Ovary (tissue), 9 donors: Measurements from ENCODE around the gene MCRIP1. TPM values are rescaled to one million over a fixed set of nuclear protein-coding genes. Genes with fewer than 3 reads are reported as not detected.

Experiments used
- DNase-seq, 5 donors: peaks; one replicate each; pipeline ENCODE4 v3.0.0-alpha.2; 2019 to 2020
- H3K27ac ChIP-seq, 2 donors: fragments of 200-600 bp; one replicate each; pipeline versions ENCODE4 v1.5.1 to v1.8.0; 2019 to 2022
- H3K27me3 ChIP-seq: fragments of 200-600 bp; one replicate; pipeline ENCODE4 v1.8.0; 2022
- H3K36me3 ChIP-seq: fragments of 200-600 bp; sonication (generic); one replicate; pipeline ENCODE4 v1.5.1; 2019
- H3K4me1 ChIP-seq: one replicate; pipeline ENCODE4 v1.8.1; 2013; ENCODE audit warnings: mild to moderate bottlenecking, moderate library complexity; ENCODE audit not compliant: insufficient read depth
- H3K4me3 ChIP-seq: fragments of 200-600 bp; sonication (generic); one replicate; pipeline ENCODE4 v1.5.1; 2017
- H3K9me3 ChIP-seq, 2 donors: fragments of 200-600 bp in 1 of 2; sonication (generic) in 1 of 2; one replicate each; pipeline versions ENCODE4 v1.5.1 to v1.8.1; 2013 to 2019; ENCODE audit warnings: mild to moderate bottlenecking in 1 of 2, moderate library complexity in 1 of 2
- EP300 ChIP-seq: sonication (generic); formaldehyde crosslinking; IDR thresholded peaks from one replicate; pipeline ENCODE4 v1.6.1; 2017; ENCODE audit warnings: antibody characterized with exemption
- POLR2A ChIP-seq: fragments of 450-650 bp; IDR thresholded peaks from one replicate; pipeline ENCODE4 v1.6.1; 2017; ENCODE audit warnings: antibody characterized with exemption, mild to moderate bottlenecking, moderate library complexity
- WGBS, 3 donors: extraction: QIAGEN DNeasy Blood & Tissue Kit in 1 of 3; methylation state at CpG; one replicate each; pipeline versions ENCODE4 v1.1.5 to v1.1.7; 2013 to 2017; 5-methylcytosine and 5-hydroxymethylcytosine counted together
- intact Hi-C, 4 donors: fragments of 100-400 bp; cut with DNase I; formaldehyde crosslinking; loops; one replicate each; pipeline versions ENCODE4 v1.11.0 to v1.15.1; 2022 to 2023
- polyA plus RNA-seq, 2 donors: library from polyadenylated mRNA; stranded (reverse); fragments of 200-250 nt in 1 of 2; fragments of 350-450 nt in 1 of 2; fragmentation: Illumina TruSeq in 1 of 2; extraction: RNeasy Lipid Tissue Mini Kit (QIAGEN cat#74804) in 1 of 2; gene quantifications; one replicate each; pipeline ENCODE4 v1.2.3, GENCODE V29; 2013 to 2014
- total RNA-seq, 7 donors: library from RNA; depleted of rRNA in 2 of 7; stranded (reverse); fragments of >200 nt in 2 of 7; fragmentation: NEBNext Ultra II Directional in 3 of 7; extraction: Animal tissue kit (Norgen Biotek cat#: 25700) in 3 of 7; gene quantifications; one replicate each; pipeline versions ENCODE4 v1.1.0 to v1.2.4, GENCODE V29; 2016 to 2023
- TF ChIP-seq, protein P1 (sequence below), 3 donors: fragments of 450-650 bp in 2 of 3; fragments of 200-600 bp in 1 of 3; IDR thresholded peaks; one replicate each; pipeline versions ENCODE4 v1.5.1 to v1.8.0; 2016 to 2022; ENCODE audit warnings: antibody characterized with exemption in 3 of 3, mild to moderate bottlenecking in 1 of 3
- donor health status: DM: no; HTN: no; CAD: no; lungs with moderate emphysema.
- donor health status: DM: no; HTN: no; CAD: no.
- donor health status: Bipolar disorder and iron deficiency.
- donor health status: DM: yes; HTN: yes; CAD: no.
- donor health status: DM: no; HTN: no; CAD: no.
- donor health status: DM: yes; HTN: yes; CAD: no.

The MCRIP1 gene
- total and polyA plus RNA-seq, 9 donors = 0.30 to 135 (median 97.0) TPM

- no peaks in the 10 kb centered on the region for H3K9me3 ChIP-seq
- TF ChIP-seq, protein P1, sequence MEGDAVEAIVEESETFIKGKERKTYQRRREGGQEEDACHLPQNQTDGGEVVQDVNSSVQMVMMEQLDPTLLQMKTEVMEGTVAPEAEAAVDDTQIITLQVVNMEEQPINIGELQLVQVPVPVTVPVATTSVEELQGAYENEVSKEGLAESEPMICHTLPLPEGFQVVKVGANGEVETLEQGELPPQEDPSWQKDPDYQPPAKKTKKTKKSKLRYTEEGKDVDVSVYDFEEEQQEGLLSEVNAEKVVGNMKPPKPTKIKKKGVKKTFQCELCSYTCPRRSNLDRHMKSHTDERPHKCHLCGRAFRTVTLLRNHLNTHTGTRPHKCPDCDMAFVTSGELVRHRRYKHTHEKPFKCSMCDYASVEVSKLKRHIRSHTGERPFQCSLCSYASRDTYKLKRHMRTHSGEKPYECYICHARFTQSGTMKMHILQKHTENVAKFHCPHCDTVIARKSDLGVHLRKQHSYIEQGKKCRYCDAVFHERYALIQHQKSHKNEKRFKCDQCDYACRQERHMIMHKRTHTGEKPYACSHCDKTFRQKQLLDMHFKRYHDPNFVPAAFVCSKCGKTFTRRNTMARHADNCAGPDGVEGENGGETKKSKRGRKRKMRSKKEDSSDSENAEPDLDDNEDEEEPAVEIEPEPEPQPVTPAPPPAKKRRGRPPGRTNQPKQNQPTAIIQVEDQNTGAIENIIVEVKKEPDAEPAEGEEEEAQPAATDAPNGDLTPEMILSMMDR (IDR thresholded peaks at IDR 0.05) = peak in 2 of 3 donors; percentile 33 to 56
- TF ChIP-seq POLR2A = peak; percentile 98
- peak; percentile 21 for TF ChIP-seq EP300
- 0 to 1% (median 0%) methylated on average over 47 to 86 of the region's 86 CpGs for WGBS, 3 donors
- peak overlapping the region; percentile 90 for H3K4me3 ChIP-seq
- intact Hi-C loops = no loop called here
- no peaks in the 10 kb centered on the region for H3K27me3 ChIP-seq
- H3K36me3 ChIP-seq = no peaks in the 10 kb centered on the region
- peaks cover 12% of the 10 kb centered on the region for H3K4me1 ChIP-seq
- peak overlapping the region; percentile 87 to 95 for H3K27ac ChIP-seq
- peak; percentile 93 to 96 (median 95) for DNase-seq
Measured at GRCh38 chr17:81871387-81872230, 38.5 kb upstream of the MCRIP1 start.

DNA sequence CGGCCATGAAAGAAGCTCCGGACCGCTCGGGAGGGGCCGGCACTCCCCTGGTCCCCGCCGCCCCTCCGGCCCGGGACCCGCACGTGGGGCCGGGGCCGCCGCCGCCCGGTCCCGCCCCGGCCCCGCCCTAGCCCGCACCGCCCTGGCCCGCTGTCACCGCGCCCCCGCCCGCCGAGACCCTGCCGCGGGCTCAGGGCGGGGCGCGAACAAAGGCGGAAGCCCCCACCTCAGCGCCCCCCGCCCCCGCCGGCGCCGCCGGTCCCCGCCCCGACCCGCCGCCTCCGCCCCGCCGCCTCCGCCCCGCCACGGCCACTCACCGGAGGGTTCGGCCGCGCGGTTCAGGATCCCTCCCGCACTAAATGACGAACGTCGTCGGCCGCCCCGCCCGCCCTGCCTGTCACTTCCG, 37.9 kb upstream of the MCRIP1 start, which contains the start of gene ARHGDIA:
TSS of gene ARHGDIA (minus strand) at position 357 of the 406 bp plus-strand sequence. CDS start 1,407 bp downstream, outside the sequence.
- no peaks in the 10 kb centered on the region for H3K36me3 ChIP-seq
- intact Hi-C loops = no loop called here
- TF ChIP-seq, protein P1 (IDR thresholded peaks at IDR 0.05) = no peak
- TF ChIP-seq EP300 (no peak), POLR2A (no peak)
- peak within 1 kb of the TSS; percentile 90 for H3K4me3 ChIP-seq
- peak within 1 kb of the TSS; percentile 87 to 95 for H3K27ac ChIP-seq
- DNase-seq = no peak
- WGBS, 3 donors = 0 to 1% methylated on average over 6 to 64 of the region's 64 CpGs; no CpG with 5 or more reads in 1 of the 3 donors
- peaks cover 12% of the 10 kb centered on the region for H3K4me1 ChIP-seq
- H3K9me3 ChIP-seq = no peaks in the 10 kb centered on the region
- no peaks in the 10 kb centered on the region for H3K27me3 ChIP-seq

DNA sequence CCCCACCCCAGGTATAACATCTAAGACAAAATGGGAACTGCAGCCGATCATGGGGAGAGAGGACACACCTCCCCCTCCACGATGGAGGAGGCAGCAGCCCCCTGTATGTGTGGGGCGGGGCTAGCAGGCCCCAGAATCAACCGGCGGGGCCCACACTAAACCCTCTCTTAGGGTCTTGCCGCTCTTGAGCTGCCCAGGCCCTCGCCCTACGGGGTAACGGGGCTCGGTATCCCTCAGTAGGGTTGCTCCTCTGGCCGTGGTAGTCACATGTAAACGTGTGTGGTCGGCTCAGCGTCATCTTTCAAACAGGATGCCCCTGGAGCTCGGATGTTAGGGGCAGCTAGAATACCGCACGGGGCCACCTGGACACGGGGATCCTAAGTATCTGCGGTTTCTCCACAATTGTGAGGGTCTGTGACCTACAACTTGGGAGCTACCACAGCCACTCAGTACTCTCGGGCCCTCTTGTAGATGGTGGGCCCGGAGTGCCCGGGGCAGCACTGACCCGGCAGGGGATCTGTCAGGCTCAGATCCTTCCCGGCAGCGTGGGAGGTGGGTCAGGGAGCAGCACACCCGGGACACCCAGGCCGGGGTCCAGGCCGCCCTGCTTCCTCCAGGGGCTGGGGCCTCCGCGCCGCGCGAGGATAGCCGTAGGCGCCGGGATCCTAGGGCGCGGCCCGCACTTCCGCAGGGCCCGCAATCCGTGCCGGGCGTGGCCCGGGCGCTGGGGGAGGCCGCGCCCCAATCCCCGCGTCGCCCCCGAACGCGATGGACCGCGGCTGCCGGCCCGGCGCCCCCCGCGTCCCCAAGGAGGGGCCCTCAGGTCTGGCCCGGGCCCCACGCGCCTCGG, 37.3 kb upstream of the MCRIP1 start:
- Histone ChIP-seq H3K4me1 (peaks cover 12% of the 10 kb centered on the region), H3K36me3 (no peaks in the 10 kb centered on the region), H3K4me3 (peak overlapping the region; percentile 90), H3K27me3 (no peaks in the 10 kb centered on the region), H3K9me3 (no peaks in the 10 kb centered on the region), H3K27ac (peak overlapping the region; percentile 87 to 95)
- DNase-seq = peak in 4 of 5 donors; percentile 41 to 69 (median 56)
- TF ChIP-seq EP300 (no peak), POLR2A (no peak)
- TF ChIP-seq, protein P1 (IDR thresholded peaks at IDR 0.05) = no peak
- 1 to 4% (median 2%) methylated on average over 23 to 65 of the region's 65 CpGs for WGBS, 3 donors
- intact Hi-C loops = no loop called here
